Measurements from ENCODE around the gene TMEM169.

Gene TMEM169

GRCh38 chr2:216069028-216069427, 12.7 kb upstream of the TMEM169 start:
- H3K4me3 ChIP-seq (ENCODE audit: control insufficient read depth, low read depth, low read length): no peak overlapping the region
- no peak for DNase-seq (ENCODE audit: low read depth)
- no peak for TF ChIP-seq CTCF (conservative IDR thresholded peaks at IDR 0.05; ENCODE audit: control insufficient read depth, insufficient read depth, low read depth, low read length)

DNA sequence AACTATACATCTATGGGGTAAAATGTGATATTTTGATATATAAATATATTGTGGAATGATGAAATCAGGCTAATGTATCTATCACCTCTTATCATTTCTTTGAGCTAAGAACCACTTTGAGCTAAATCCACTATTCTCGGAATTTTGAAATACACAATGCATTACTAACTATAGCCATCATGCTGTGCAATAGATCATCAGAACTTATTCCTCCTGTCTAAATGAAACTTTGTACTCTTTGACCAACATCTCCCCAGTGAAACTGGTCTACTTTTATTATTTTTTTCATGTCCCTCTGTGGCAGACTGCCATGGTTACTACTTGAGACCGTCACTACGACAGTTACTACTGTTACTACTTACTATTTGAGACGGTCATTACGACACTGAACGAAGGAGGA, 11.5 kb upstream of the TMEM169 start:
- no peak for TF ChIP-seq CTCF (conservative IDR thresholded peaks at IDR 0.05; ENCODE audit: control insufficient read depth, insufficient read depth, low read depth, low read length)
- no peak for DNase-seq (ENCODE audit: low read depth)

GRCh38 chr2:216071111-216071851, 10.4 kb upstream of the TMEM169 start:
- no peak for TF ChIP-seq CTCF (conservative IDR thresholded peaks at IDR 0.05; ENCODE audit: control insufficient read depth, insufficient read depth, low read depth, low read length)
- no peak for DNase-seq (ENCODE audit: low read depth)
- no peak overlapping the region for H3K4me3 ChIP-seq (ENCODE audit: control insufficient read depth, low read depth, low read length)

More for the DNA sequence above, 11.5 kb upstream of the TMEM169 start:
- H3K4me3 ChIP-seq (ENCODE audit: control insufficient read depth, low read depth, low read length): no peak overlapping the region

- TF ChIP-seq CTCF (conservative IDR thresholded peaks at IDR 0.05; ENCODE audit: control insufficient read depth, insufficient read depth, low read depth, low read length): no peak
Observed at GRCh38 chr2:216072473-216072872, 9.2 kb upstream of the TMEM169 start.

GRCh38 chr2:216073773-216074172, 7.9 kb upstream of the TMEM169 start:
- no peak for DNase-seq (ENCODE audit: low read depth)
- TF ChIP-seq CTCF (conservative IDR thresholded peaks at IDR 0.05; ENCODE audit: control insufficient read depth, insufficient read depth, low read depth, low read length): no peak
- no peak overlapping the region for H3K4me3 ChIP-seq (ENCODE audit: control insufficient read depth, low read depth, low read length)

More at GRCh38 chr2:216072473-216072872, 9.2 kb upstream of the TMEM169 start:
- no peak overlapping the region for H3K4me3 ChIP-seq (ENCODE audit: control insufficient read depth, low read depth, low read length)
- no peak for DNase-seq (ENCODE audit: low read depth)

- TF ChIP-seq CTCF (conservative IDR thresholded peaks at IDR 0.05; ENCODE audit: control insufficient read depth, insufficient read depth, low read depth, low read length): no peak
- H3K4me3 ChIP-seq (ENCODE audit: control insufficient read depth, low read depth, low read length): no peak overlapping the region
- no peak for DNase-seq (ENCODE audit: low read depth)
Observed at GRCh38 chr2:216074380-216074779, 7.3 kb upstream of the TMEM169 start.

Measured in fibroblast of mammary gland (primary cell).